SK-N-SH (cell line): Measurements from ENCODE around the gene DSC3. TPM values are rescaled to one million over a fixed set of nuclear protein-coding genes. Genes with fewer than 3 reads are reported as not detected.

Experiments used
- CTCF ChIA-PET: fragments of 300-600, 350-600 bp; formaldehyde crosslinking; extraction: SDS; loops from one replicate; lab custom pipeline; 2021; lab: Yijun Ruan, JAX
- POLR2A ChIA-PET: fragments of 350-600 bp; sonication (Branson Sonifier 250); formaldehyde crosslinking; extraction: SDS; loops from one replicate; lab custom pipeline; 2020; ENCODE audit warnings: antibody characterized with exemption, inconsistent platforms; lab: Yijun Ruan, JAX
- DNase-seq: peaks from one replicate; pipeline ENCODE4 v3.0.0; 2012
- H2AFZ ChIP-seq: fragments of 200-600 bp; sonication (generic); 2 replicates; pipeline ENCODE4 v1.8.1; 2016; ENCODE audit warnings: antibody characterized with exemption, mild to moderate bottlenecking, low read depth
- H3F3A ChIP-seq: fragments of 200-600 bp; sonication (generic); replicated peaks from 2 replicates; pipeline ENCODE3; 2016; ENCODE audit warnings: antibody characterized with exemption, mild to moderate bottlenecking; ENCODE audit not compliant: insufficient read depth
- H3K27ac ChIP-seq, 2 experiments: fragments of 200-500 bp in 1 of 2; fragments of 200-600 bp in 1 of 2; sonication (Bioruptor generic) in 1 of 2; sonication (generic), shearing (Covaris generic) in 1 of 2; 2 replicates each; pipeline versions ENCODE4 v1.5.1 to v1.6.1; 2014 to 2016; ENCODE audit warnings: low read depth in 2 of 2, inconsistent platforms in 1 of 2, low read length in 1 of 2, mild to moderate bottlenecking in 1 of 2, mixed read lengths in 1 of 2
- H3K27me3 ChIP-seq: fragments of 200-600 bp; sonication (generic), shearing (Covaris generic); 2 replicates; pipeline ENCODE4 v1.6.1; 2016; ENCODE audit warnings: mixed run types; ENCODE audit not compliant: insufficient read depth
- H3K36me3 ChIP-seq, 2 experiments: fragments of 200-500 bp in 1 of 2; fragments of 200-600 bp in 1 of 2; sonication (Bioruptor generic) in 1 of 2; sonication (generic) in 1 of 2; replicated peaks in 1 of 2; 2 replicates each; pipeline versions ENCODE3 to v1.5.1; 2014 to 2016; ENCODE audit warnings: low read length in 1 of 2, mild to moderate bottlenecking in 1 of 2; ENCODE audit not compliant: insufficient read depth in 2 of 2, control insufficient read depth in 1 of 2
- H3K4me1 ChIP-seq, 2 experiments: fragments of 200-500 bp in 1 of 2; fragments of 200-600 bp in 1 of 2; sonication (Bioruptor generic) in 1 of 2; sonication (generic), shearing (Covaris generic) in 1 of 2; 2 replicates each; pipeline versions ENCODE4 v1.5.1 to v1.6.1; 2014 to 2016; ENCODE audit warnings: low read depth in 1 of 2, low read length in 1 of 2, mixed run types in 1 of 2; ENCODE audit not compliant: insufficient read depth in 2 of 2, control insufficient read depth in 1 of 2
- H3K4me2 ChIP-seq: fragments of 200-600 bp; sonication (generic), shearing (Covaris generic); 2 replicates; pipeline ENCODE4 v1.6.1; 2017; ENCODE audit warnings: mixed run types
- H3K4me3 ChIP-seq, 2 experiments: fragments of 200-500 bp in 1 of 2; fragments of 200-600 bp in 1 of 2; sonication (Bioruptor generic) in 1 of 2; sonication (generic), shearing (Covaris generic) in 1 of 2; 2 replicates each; pipeline versions ENCODE4 v1.5.1 to v1.8.1; 2014 to 2016; ENCODE audit warnings: low read depth in 2 of 2, inconsistent platforms in 1 of 2, low read length in 1 of 2, mild to moderate bottlenecking in 1 of 2, mixed read lengths in 1 of 2, moderate library complexity in 1 of 2
- H3K79me2 ChIP-seq: fragments of 200-600 bp; sonication (generic); 2 replicates; pipeline ENCODE4 v1.8.1; 2017; ENCODE audit warnings: mild to moderate bottlenecking; ENCODE audit not compliant: insufficient read depth
- H3K9ac ChIP-seq: fragments of 200-600 bp; sonication (generic); 2 replicates; pipeline ENCODE4 v1.6.1; 2017; ENCODE audit warnings: mixed run types
- H3K9me2 ChIP-seq: fragments of 200-600 bp; sonication (generic); 2 replicates; pipeline ENCODE4 v1.6.1; 2017; ENCODE audit warnings: mixed run types
- H3K9me3 ChIP-seq: fragments of 200-600 bp; sonication (generic); 2 replicates; pipeline ENCODE4 v1.6.1; 2017; ENCODE audit warnings: mixed run types, mild to moderate bottlenecking, moderate library complexity
- H4K20me1 ChIP-seq: fragments of 200-600 bp; sonication (generic); 2 replicates; pipeline ENCODE4 v1.6.1; 2017; ENCODE audit warnings: mild to moderate bottlenecking, mixed run types; ENCODE audit not compliant: insufficient read depth
- FOSL2 ChIP-seq: IDR thresholded peaks from 2 replicates; pipeline ENCODE4 v1.4.0; 2012; ENCODE audit warnings: low read depth, mild to moderate bottlenecking, moderate library complexity, borderline replicate concordance
- NFIC ChIP-seq: IDR thresholded peaks from 2 replicates; pipeline ENCODE4 v1.4.0; 2012; ENCODE audit warnings: borderline replicate concordance
- RAD21 ChIP-seq: IDR thresholded peaks from 2 replicates; pipeline ENCODE4 v1.6.1; 2012; ENCODE audit warnings: mild to moderate bottlenecking, low read length
- RFX5 ChIP-seq: IDR thresholded peaks from 2 replicates; pipeline ENCODE4 v1.6.1; 2012; ENCODE audit warnings: mild to moderate bottlenecking, improper control_type of control experiment, low read length
- SMC3 ChIP-seq: IDR thresholded peaks from 2 replicates; pipeline ENCODE4 v1.6.1; 2012; ENCODE audit warnings: low read depth, low read length, improper control_type of control experiment
- TAF1 ChIP-seq: IDR thresholded peaks from 2 replicates; pipeline ENCODE4 v1.6.1; 2012; ENCODE audit warnings: low read depth, mild to moderate bottlenecking, low read length, moderate library complexity, borderline replicate concordance
- TCF12 ChIP-seq: IDR thresholded peaks from 2 replicates; pipeline ENCODE4 v1.4.0; 2012
- USF1 ChIP-seq: IDR thresholded peaks from 2 replicates; pipeline ENCODE4 v1.4.0; 2012; ENCODE audit warnings: low read depth, borderline replicate concordance
- WGBS: methylation state at CpG from one replicate; pipeline ENCODE4 v1.1.6; 2017; ENCODE audit warnings: low lambda C conversion rate; 5-methylcytosine and 5-hydroxymethylcytosine counted together
- polyA plus RNA-seq, 3 experiments: library from polyadenylated mRNA; depleted of rRNA; stranded (reverse); fragments of >200 nt; gene quantifications; 2 replicates each; pipeline ENCODE4 v1.2.3, GENCODE V29; 2012
- TF ChIP-seq, protein P1 (sequence below): fragments of 150-350 bp; IDR thresholded peaks from 2 replicates; pipeline ENCODE4 v1.6.1; 2016; ENCODE audit warnings: mild to moderate bottlenecking, low read depth, low read length
- TF ChIP-seq, protein P2 (sequence below): IDR thresholded peaks from 2 replicates; pipeline ENCODE4; 2012
- TF ChIP-seq, protein P3 (sequence below): fragments of 200-600 bp; sonication (generic); IDR thresholded peaks from 2 replicates; pipeline ENCODE4 v1.6.1; 2017; ENCODE audit warnings: antibody characterized with exemption, mild to moderate bottlenecking, moderate library complexity

Gene DSC3
- polyA plus RNA-seq, 1 of the 3 experiments (the other 2 are of a cell fraction): not detected

DNA sequence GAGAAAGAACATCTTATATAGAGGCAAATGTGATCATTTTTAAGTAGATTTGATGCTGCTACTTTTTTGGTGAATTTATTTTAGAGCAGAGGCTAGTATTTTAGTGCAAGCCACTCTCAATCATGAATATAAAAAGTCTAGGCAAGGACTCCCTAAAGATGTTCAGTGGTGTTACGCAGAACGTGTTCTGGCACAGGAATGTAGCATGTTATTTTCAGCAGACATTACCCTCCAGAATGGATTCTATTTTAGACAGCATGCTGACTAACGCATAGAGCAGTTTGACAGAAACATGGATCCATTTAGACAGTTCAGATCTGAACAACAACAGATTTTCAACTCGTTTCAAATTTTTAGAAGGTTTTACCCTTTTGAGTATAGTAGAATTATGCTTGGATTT lies 54.1 kb downstream of the DSC3 start:
- Histone ChIP-seq H3K36me3 (no peaks in the 10 kb centered on the region), H3F3A (no peaks in the 10 kb centered on the region), H3K4me1 (no peaks in the 10 kb centered on the region), H3K27me3 (peaks cover 6% of the 10 kb centered on the region; the same call in 1 of the 2 replicates), H3K4me3 (peak overlapping the region in 1 of 2 experiments; percentile 9; a peak in 1 of 4 replicates), H3K9ac (no peak overlapping the region), H3K9me2 (no peaks in the 10 kb centered on the region), H4K20me1 (no peaks in the 10 kb centered on the region), H3K4me2 (no peak overlapping the region), H3K9me3 (no peaks in the 10 kb centered on the region), H3K79me2 (no peaks in the 10 kb centered on the region), H3K27ac (no peak overlapping the region), H2AFZ (no peak overlapping the region)
- CTCF ChIA-PET: interaction anchor here (0.7 kb wide), 1 partner anchor 1703 kb away, joined by 3 read pairs; no protein-coding TSS in a partner anchor
- 20% methylated on average over 4 of the region's 4 CpGs for WGBS
- DNase-seq: no peak
- TF ChIP-seq, protein P1, sequence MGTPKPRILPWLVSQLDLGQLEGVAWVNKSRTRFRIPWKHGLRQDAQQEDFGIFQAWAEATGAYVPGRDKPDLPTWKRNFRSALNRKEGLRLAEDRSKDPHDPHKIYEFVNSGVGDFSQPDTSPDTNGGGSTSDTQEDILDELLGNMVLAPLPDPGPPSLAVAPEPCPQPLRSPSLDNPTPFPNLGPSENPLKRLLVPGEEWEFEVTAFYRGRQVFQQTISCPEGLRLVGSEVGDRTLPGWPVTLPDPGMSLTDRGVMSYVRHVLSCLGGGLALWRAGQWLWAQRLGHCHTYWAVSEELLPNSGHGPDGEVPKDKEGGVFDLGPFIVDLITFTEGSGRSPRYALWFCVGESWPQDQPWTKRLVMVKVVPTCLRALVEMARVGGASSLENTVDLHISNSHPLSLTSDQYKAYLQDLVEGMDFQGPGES: no peak
- TF ChIP-seq RAD21 (no peak), SMC3 (no peak), RFX5 (no peak), USF1 (no peak), TAF1 (no peak), TCF12 (no peak), FOSL2 (no peak)
- TF ChIP-seq, protein P2, sequence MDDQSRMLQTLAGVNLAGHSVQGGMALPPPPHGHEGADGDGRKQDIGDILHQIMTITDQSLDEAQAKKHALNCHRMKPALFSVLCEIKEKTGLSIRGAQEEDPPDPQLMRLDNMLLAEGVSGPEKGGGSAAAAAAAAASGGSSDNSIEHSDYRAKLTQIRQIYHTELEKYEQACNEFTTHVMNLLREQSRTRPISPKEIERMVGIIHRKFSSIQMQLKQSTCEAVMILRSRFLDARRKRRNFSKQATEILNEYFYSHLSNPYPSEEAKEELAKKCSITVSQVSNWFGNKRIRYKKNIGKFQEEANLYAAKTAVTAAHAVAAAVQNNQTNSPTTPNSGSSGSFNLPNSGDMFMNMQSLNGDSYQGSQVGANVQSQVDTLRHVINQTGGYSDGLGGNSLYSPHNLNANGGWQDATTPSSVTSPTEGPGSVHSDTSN: no peak
- POLR2A ChIA-PET: no interaction called here

- Histone ChIP-seq H3K9me3 (no peaks in the 10 kb centered on the region), H3K4me2 (no peak overlapping the region), H3K4me1 (no peaks in the 10 kb centered on the region), H3K9ac (no peak overlapping the region), H3K27me3 (peaks cover 6% of the 10 kb centered on the region; the same call in 1 of the 2 replicates), H3K4me3 (no peak overlapping the region; a peak in 1 of 4 replicates), H4K20me1 (no peaks in the 10 kb centered on the region), H3K79me2 (no peaks in the 10 kb centered on the region), H2AFZ (no peak overlapping the region), H3F3A (no peaks in the 10 kb centered on the region), H3K9me2 (no peaks in the 10 kb centered on the region), H3K27ac (no peak overlapping the region), H3K36me3 (no peaks in the 10 kb centered on the region)
- POLR2A ChIA-PET: no interaction called here
- CTCF ChIA-PET: no interaction called here
- WGBS: 3% methylated on average over 4 of the region's 4 CpGs
- no peak for DNase-seq
- no peak for TF ChIP-seq NFIC
- TF ChIP-seq, protein P3, sequence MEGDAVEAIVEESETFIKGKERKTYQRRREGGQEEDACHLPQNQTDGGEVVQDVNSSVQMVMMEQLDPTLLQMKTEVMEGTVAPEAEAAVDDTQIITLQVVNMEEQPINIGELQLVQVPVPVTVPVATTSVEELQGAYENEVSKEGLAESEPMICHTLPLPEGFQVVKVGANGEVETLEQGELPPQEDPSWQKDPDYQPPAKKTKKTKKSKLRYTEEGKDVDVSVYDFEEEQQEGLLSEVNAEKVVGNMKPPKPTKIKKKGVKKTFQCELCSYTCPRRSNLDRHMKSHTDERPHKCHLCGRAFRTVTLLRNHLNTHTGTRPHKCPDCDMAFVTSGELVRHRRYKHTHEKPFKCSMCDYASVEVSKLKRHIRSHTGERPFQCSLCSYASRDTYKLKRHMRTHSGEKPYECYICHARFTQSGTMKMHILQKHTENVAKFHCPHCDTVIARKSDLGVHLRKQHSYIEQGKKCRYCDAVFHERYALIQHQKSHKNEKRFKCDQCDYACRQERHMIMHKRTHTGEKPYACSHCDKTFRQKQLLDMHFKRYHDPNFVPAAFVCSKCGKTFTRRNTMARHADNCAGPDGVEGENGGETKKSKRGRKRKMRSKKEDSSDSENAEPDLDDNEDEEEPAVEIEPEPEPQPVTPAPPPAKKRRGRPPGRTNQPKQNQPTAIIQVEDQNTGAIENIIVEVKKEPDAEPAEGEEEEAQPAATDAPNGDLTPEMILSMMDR: no peak
Measured at GRCh38 chr18:30987467-30988241, 54.9 kb downstream of the DSC3 start.
